ENCODE data around the gene SEC23B.
A peak's percentile ranks its signal among the peaks of the same experiment; 100 is the strongest.
"Not testable (repeated sequence)": the region's sequence is repeated elsewhere in the genome, so short reads cannot be mapped to it uniquely, and the experiment has no call there.

Gene SEC23B

GRCh38 chr20:18507218-18508191 lies at the start of gene SEC23B:
Gene SEC23B (plus strand): TSS chr20:18507940. CDS start chr20:18510836, 2,896 bp downstream.
- FAIRE-seq (peak; percentile 90), DNase-seq (ENCODE audit: insufficient read length, low spot score) (peak; percentile 97)

DNA sequence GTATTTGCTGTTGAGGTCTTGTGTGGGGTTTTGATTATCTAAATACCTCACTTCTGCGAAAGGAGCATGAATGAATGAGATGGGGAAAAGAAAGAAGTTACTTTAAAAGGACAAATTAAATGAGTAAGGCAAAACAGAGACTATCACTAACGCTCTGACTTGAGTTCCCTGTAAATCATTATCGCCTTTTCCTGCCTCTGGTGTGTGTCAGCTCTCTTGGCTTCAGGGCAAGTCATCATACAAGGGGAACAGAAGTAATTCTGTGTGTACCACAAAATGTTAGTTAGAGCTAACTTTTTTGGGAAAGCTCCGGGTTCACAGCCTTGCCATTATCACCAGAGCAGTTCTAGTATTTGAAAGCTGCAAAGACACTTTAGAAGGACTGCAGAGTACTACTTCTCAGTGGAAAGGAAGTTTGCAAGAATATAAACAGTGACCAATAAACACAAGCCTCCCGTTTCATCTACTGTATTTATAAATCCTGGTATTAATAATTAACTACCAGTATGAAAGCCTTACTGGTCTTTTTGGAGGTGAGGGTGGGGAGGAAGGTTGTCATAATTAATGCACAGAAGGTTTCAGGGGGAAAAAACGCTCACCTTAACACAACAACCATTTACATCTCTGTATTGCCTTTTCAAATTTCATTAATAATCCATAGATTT lies 42.1 kb upstream of the SEC23B start:
- DNase-seq (ENCODE audit: insufficient read length, low spot score) (no peak), FAIRE-seq (no peak)

DNA sequence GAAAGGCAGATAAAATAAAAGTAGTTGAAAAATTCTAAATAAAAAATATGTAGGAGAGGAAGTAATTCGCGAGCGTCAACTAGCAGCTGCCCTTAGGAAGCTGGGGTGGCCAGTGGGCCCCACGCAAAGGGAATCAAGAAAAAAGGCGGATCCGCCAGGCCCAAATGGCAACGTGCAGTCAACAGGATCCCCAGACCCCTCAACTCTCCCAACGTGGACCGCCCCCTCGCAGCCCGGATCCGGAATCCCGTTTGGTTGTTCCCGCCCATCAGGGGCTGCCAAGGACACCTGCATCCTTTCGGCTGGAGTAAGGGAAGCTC lies 41.2 kb upstream of the SEC23B start:
- FAIRE-seq, result no peak
- DNase-seq (ENCODE audit: insufficient read length, low spot score), result peak; percentile 84

DNA sequence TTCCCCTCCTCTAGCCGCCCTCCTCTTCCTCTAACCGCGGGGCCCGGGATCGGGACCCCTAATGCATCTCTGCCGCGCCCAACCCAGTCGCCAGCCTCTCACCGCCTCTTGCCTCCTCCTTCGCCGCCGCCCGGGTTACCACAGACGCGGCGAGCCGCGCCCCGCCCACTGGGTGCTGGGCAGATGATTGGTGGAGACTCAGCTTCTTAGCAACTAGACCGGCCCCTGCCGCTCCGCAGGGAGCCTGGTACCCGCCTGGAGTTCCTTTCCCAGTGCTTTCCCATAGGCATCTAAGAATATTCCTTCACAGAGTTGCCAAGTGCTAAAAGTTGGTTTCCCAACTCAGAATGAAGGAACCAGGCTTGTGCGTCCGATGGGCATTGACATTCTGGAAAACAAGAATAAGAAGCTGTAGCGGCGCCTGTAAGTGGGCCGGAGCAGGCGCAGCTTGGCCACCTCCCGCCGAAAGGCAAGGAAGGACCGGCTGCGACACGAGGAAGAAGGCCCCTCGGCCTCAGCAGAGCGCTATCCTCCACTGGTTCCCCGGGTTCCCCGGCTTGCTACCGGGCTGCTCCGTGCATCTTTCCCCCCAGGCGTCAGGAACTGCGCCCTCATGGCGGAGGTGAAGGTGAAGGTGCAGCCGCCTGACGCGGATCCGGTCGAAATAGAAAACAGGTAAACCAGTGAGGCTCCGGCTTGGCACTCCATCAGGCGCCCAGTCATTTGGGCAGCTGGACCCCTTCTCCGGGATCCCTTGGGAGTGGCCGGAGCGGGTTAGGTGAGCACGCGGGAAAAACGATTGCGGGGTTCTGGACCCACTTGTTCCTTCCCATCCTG lies 40.6 kb upstream of the SEC23B start, which contains the start of the genes DZANK1 and POLR3F:
TSS of gene DZANK1 (minus strand) at position 137 of the 837 bp plus-strand sequence. CDS start 1,672 bp downstream, outside the sequence.
TSS of gene POLR3F (plus strand) at position 497 of the 837 bp plus-strand sequence. CDS start at position 614, 117 bp downstream.
- DNase-seq (ENCODE audit: insufficient read length, low spot score) (peak; percentile 99), FAIRE-seq (peak; percentile 90)

DNA sequence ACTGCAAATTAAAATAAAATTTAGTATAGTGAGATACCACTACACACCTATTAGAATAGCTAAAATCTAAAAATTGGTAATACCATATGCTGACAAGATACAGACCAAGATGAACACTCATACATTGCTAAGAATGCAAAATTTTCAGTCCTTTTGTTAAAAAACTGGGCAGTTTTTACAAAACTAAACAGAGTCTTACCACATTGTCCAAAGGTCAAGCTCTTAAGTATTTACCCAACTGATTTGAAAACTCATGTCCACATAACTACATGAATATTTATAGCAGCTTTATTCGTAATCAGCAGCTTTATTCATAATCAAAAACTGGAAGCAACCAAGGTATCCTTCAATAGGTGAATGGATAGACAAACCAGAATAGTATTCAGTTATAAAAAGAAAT lies 30.5 kb upstream of the SEC23B start:
- no peak for DNase-seq (ENCODE audit: insufficient read length, low spot score)
- FAIRE-seq, result no peak

DNA sequence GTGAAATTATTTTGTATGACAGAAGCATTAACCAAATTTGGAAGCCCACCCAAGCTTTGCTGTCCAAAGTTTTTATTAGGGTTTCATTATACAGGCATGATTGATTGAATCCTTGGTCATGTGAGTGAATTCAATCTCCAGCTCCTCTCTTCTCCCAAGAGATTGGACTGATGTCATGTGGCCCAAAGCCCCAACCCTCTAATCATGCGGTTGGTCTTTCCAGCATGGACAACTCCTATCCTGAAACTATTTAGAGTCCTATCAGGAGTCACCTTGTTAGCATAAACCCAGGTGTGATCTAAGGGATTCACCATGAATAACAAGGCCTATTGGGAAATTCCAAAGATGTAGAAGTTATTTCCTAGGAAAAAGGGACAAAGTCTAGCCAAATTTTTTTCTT lies 29.9 kb upstream of the SEC23B start:
- FAIRE-seq (no peak), DNase-seq (ENCODE audit: insufficient read length, low spot score) (no peak)

DNA sequence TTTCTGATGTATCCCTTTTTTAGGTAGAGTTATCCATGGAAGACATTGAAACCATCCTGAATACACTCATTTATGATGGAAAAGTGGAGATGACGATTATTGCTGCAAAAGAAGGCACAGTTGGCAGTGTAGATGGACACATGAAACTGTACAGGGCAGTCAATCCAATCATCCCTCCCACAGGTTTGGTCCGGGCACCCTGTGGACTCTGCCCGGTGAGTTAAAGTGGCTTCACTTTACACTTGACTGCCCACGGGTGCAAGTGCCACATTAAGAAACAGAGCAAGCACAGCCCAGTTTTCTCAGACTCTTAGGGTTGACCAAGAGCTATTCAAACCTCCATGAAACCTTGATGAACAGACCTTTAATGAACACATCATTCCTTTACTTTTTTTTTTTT lies 26.1 kb upstream of the SEC23B start:
- FAIRE-seq, result no peak
- no peak for DNase-seq (ENCODE audit: insufficient read length, low spot score)

DNA sequence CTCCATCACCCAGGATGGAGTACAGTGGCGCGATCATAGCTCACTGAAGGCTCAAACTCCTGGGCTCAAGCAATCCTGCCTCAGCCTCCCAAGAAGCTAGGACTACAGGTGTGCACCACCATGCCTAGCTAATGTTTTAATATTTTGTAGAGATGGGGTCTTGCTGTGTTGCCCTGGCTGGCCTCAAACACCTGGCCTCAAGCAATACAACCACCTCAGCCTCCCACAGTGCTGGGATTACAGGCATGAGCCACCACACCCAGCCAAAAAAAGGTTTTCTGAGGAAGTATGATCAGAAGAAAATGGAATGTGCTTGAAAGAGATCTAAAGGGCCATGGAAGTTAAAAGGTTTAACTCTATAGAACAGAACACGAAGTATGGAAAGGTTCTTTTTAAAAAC lies 19.4 kb upstream of the SEC23B start:
- FAIRE-seq (no peak), DNase-seq (ENCODE audit: insufficient read length, low spot score) (no peak)

- FAIRE-seq (no peak), DNase-seq (ENCODE audit: insufficient read length, low spot score) (no peak)
Measured at GRCh38 chr20:18496042-18496441, 11.7 kb upstream of the SEC23B start.

- FAIRE-seq (peak; percentile 16), DNase-seq (ENCODE audit: insufficient read length, low spot score) (peak; percentile 87)
Measured at GRCh38 chr20:18496740-18497592, 10.8 kb upstream of the SEC23B start, which contains the start of gene RBBP9. Gene RBBP9 (minus strand): TSS chr20:18497225. CDS start chr20:18497167, 58 bp downstream.

DNA sequence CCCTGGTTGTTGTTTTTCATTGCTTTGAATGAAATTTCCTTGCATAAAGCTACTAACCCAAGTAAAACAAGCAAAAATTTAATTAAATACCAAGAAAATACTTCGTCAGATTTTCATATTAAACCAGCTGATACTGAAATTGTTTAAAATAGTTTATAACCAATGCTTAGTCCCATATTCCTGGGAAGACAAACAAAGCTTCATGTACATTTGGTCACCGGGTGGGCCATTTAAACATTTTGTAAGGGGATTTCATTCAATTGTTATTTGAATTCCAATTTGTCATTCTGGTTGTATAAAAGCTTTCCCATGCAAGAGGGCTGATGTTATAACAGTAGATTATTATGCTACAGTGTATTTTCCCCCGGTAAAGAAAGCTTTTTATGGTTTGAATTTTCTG lies 10.1 kb upstream of the SEC23B start:
- no peak for FAIRE-seq

DNA sequence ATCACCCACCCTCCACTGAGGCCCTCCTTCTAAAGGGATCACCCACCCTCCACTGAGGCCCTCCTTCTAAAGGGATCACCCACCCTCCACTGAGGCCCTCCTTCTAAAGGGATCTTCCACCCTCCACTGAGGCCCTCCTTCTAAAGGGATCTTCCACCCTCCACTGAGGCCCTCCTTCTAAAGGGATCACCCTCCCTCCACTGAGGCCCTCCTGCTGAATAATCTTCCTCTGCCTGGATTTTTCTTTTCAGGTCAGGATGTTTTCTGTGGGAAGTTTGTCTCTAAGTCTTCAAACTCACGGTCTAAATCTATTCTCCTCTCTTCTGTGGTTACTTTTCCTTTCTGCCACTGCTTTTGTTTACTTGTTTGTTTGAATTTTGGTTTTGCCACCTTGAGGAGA lies 6.1 kb upstream of the SEC23B start:
- FAIRE-seq; DNase-seq (ENCODE audit: insufficient read length, low spot score): not testable (repeated sequence)

More for the DNA sequence above, 10.1 kb upstream of the SEC23B start:
- no peak for DNase-seq (ENCODE audit: insufficient read length, low spot score)

GRCh38 chr20:18504479-18505060 lies 3.2 kb upstream of the SEC23B start:
- DNase-seq (ENCODE audit: insufficient read length, low spot score) (no peak), FAIRE-seq (no peak)

DNA sequence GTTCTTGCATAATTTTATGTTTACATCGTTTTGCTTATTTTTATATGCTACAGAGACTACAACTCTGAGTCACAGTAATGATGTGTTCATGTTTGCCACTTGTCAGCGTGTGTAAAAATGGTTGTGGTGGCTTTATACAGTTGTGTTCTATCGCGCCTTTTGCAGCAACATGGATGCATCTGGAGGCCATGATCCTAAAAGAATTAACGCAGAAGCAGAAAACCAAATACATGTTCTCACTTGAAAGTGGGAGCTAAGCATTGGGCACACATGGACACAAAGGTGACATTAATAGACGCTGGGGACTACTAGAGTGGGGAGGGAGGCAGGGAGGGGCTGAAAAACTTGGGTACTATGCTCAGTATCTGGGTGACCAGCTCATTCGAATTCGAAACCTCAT lies 996 bp upstream of the SEC23B start:
- no peak for FAIRE-seq

DNA sequence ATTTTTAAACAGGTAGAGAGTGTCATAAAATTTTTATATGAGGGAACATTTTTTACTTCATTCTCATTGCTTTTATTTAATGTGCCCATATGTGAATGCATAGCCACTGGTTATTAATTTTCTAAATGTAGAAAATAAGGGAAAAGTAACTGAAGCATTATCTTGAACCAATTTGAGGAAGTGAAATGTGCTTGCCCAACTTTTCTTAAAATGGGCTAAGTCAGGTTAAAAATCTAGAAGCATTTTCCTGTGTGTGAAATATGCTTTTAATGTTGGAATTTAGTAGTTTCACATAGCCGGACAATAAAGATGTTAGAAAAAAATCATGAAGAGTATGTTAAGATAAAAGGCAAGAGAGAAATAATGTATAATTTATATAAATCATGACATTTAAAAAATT lies 3.8 kb downstream of the SEC23B start:
- DNase-seq (ENCODE audit: insufficient read length, low spot score) (no peak), FAIRE-seq (no peak)

More for the DNA sequence above, 996 bp upstream of the SEC23B start:
- DNase-seq (ENCODE audit: insufficient read length, low spot score), result no peak

GRCh38 chr20:18513208-18513607 lies 5.5 kb downstream of the SEC23B start:
- no peak for FAIRE-seq
- no peak for DNase-seq (ENCODE audit: insufficient read length, low spot score)

DNA sequence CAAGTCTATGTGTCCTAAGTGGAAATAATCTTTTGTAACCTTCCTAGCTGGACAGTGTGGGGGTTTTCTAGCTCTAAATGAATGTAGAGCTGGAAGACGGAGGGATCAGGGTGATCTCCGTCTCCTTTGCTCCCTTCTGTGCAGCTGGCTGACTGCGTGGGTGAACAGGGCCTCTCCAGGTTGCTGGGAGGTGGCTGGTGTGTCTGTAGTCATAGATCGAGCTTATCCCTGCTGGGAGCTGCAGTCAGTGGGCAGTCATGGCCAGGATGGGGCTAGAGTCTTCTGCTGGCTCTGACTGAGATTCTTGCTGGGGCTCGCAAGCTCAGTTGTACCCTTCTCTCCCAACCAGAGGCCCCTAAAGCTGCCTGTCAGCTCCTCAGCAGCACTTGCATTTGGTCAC lies 6.4 kb downstream of the SEC23B start:
- FAIRE-seq (no peak), DNase-seq (ENCODE audit: insufficient read length, low spot score) (no peak)

- no peak for FAIRE-seq
- no peak for DNase-seq (ENCODE audit: insufficient read length, low spot score)
Measured at GRCh38 chr20:18515973-18516372, 8.2 kb downstream of the SEC23B start.

GRCh38 chr20:18522066-18522465 lies 14.3 kb downstream of the SEC23B start:
- DNase-seq (ENCODE audit: insufficient read length, low spot score); FAIRE-seq: not testable (repeated sequence)
